Muscle of back (tissue), 11 donors: ENCODE measurements around the gene SPCS1. TPM values are rescaled to one million over a fixed set of nuclear protein-coding genes. Genes with fewer than 3 reads are reported as not detected.
"Not testable (repeated sequence)": the region's sequence is repeated elsewhere in the genome, so short reads cannot be mapped to it uniquely, and the experiment has no call there.

ENCODE experiments used
- DNase-seq, 3 donors: peaks; one replicate each; pipeline versions ENCODE4 v3.0.0 to v3.0.0-alpha.2; 2013
- polyA plus RNA-seq, 10 donors: library from polyadenylated mRNA; unstranded; fragments of 120-200 nt; gene quantifications; one replicate each; pipeline ENCODE4 v1.2.1, GENCODE V29; 2013; ENCODE audit not compliant: insufficient read length in 10 of 10

The SPCS1 gene
- polyA plus RNA-seq, 10 donors, result 76.8 to 100 (median 87.9) TPM

DNA sequence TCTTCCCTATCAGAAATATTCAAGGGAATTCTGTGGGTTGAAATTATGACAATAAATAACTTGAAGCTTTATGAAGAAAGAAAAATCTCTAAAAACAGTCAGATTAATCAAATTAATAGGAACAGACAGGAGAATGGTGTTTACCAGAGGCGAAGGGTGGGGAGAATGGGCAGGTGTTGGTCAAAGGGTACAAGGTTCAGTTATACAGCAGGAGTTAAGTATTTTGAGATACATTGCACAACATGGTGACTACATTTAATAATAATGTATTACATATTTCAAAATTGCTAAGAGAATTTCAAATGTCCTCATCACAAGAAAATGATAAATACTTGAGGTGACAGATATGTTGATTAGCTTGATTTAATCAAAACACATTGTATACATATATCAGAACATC, 18.6 kb downstream of the SPCS1 start:
- no peak for DNase-seq

GRCh38 chr3:52728753-52729152, 22.8 kb downstream of the SPCS1 start:
- not testable (repeated sequence) for DNase-seq

DNA sequence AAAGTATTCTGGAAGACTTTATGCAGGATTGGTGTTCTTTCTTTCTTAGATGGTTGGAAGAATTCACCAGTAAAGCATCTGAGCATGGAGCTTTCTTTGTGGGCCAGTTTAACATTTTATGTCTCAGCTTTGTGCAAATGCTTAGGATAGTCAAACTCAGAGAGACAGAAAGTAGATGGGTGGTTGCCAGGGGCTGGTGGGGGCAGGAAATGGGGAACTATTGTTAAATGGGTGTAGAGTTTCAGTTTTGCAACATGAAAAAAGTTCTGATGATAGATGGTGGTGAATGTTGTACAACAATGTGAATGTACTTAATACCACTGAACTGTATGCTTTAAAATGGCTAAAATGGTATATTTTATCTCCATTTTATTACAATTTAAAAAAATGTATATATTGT, 24.8 kb downstream of the SPCS1 start:
- no peak for DNase-seq

GRCh38 chr3:52731590-52731989, 25.7 kb downstream of the SPCS1 start:
- no peak for DNase-seq

GRCh38 chr3:52733256-52733891, 27.5 kb downstream of the SPCS1 start:
- DNase-seq, result no peak

- DNase-seq, result no peak
Observed at GRCh38 chr3:52739730-52740129, 33.8 kb downstream of the SPCS1 start.

DNA sequence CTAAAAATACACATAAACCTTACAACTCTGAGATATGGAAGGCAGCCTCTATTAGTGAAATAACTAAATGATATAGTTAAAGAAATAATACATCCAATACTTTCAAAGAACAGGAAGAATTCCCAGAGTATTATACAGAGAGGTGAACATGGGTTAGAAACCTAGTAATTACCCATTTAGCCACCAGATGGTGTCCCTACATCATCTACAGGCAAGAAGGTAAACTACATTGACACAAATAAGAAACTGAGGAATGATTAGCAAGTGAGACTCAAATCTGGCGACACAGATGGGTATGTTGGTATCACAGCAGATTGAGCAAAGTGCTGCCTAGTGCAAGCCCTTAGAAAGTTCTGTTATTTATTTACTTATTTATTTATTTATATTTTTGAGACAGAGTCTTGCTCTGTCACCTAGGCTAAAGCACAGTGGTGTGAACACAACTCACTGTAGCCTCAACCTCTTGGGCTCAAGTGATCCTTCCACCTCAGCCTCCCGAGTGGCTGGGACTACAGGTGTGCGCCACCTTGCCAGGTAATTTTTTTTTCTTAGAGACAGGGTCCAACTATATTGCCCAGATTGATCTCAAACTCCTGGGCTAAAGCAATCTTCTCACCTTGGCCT, 36.6 kb downstream of the SPCS1 start:
- peak; percentile 13 to 48 (median 33) for DNase-seq

DNA sequence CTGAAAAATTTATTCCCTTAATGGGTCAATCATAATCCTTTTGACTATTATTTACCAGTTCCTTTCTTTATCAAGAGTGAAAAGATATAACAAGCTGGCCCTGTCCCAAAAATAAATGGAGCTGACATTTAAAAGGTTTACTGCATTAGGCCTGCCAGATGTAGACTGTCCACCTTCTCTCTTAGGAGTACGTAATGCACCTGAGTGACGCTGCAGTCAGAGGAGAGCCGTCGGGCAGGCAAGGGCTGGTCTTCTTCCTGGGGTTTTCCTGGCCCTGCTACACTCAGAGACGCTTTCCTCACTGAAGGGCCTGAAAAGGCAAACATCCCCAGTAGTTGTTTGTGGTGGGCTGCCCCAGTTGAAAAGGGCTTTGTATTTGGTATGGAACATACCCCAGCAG, 37.2 kb downstream of the SPCS1 start:
- no peak for DNase-seq

DNA sequence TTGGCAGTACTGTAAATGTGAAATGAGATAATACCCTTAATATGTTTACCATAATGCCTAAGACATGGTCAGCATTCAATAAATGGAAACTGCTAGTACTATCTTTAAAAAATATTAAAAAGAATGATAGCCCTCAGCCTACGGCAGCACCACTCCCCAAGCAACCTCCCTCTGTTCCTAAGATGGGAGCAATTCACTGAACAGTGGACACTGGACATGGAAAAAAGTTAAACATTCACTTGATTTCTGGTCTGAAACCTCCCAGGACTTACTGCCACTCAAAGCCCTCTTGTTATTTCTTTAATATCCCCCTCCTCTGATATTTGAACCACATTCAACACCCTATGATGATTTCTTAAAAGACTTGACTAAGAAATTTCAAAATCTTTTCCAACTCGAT, 37.8 kb downstream of the SPCS1 start:
- DNase-seq, result no peak

- DNase-seq, result no peak
Observed at GRCh38 chr3:52752045-52752660, 46.2 kb downstream of the SPCS1 start.

DNA sequence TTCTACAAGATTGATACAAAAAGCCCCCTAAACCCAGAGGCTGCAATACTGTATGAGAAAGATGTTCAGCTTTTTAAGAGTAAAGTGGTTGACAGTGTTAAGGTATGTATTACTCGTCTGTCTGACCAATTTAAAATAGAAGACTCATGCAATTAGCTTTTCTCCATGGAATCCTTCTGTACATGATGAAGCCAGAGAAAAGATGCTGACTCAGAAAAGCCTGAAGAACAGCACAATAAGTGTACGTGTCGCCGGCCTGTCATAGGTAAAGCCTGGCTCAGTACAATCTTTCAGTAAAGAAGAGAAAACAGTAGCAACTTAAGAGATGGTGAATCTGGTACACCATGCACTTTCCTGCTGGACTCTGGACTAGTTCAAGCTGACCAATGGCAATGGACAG, 48.5 kb downstream of the SPCS1 start:
- no peak for DNase-seq

DNA sequence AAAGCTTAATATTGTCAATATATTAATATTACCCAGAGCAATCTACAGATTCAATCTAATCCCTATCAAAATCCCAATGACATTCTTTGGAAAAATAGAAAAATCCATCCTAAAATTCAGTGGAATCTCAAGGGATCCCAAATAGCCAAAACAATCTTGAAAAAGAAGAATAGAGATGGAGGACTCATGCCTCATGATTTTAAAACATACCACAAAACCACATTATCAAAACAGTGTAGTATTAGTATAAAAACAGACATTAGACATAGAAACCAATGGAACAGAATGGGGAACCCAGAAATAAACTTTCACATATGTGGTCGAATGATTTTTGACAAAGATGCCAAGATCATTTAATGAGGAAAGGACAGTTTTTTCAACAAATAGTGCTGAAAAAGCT, 50.2 kb downstream of the SPCS1 start:
- DNase-seq, result no peak

Other genes starting within 250 kb of the SPCS1 start
- gene STAB1, start 210.8 kb upstream of the SPCS1 start, polyA plus RNA-seq, result 10 to 100 TPM; 29.3 to 65.0 (median 46.0) TPM
- gene NT5DC2, start 172.2 kb upstream of the SPCS1 start, polyA plus RNA-seq, result 100 to 1,000 TPM in 2 of 10 donors, 10 to 100 TPM in 8; 68.1 to 146 (median 93.2) TPM
- gene UQCC5, start 169.5 kb upstream of the SPCS1 start, polyA plus RNA-seq, result 10 to 100 TPM in 6 of 10 donors, 1 to 10 TPM in 4; 7.1 to 18.7 (median 12.6) TPM
- 10 to 100 TPM; 38.1 to 62.2 (median 46.3) TPM for gene PBRM1, start 20.2 kb upstream of the SPCS1 start, polyA plus RNA-seq
- gene GNL3, start 20.1 kb upstream of the SPCS1 start, polyA plus RNA-seq, result 100 to 1,000 TPM in 1 of 10 donors, 10 to 100 TPM in 9; 79.4 to 101 (median 86.5) TPM
- 100 to 1,000 TPM in 1 of 10 donors, 10 to 100 TPM in 9; 72.0 to 105 (median 84.0) TPM for gene GLT8D1, start 315 bp upstream of the SPCS1 start, polyA plus RNA-seq
- gene NEK4, start 64.8 kb downstream of the SPCS1 start, polyA plus RNA-seq, result 10 to 100 TPM in 8 of 10 donors, 1 to 10 TPM in 2; 8.6 to 13.6 (median 11.0) TPM
- gene ITIH1, start 71.5 kb downstream of the SPCS1 start, polyA plus RNA-seq, result under 1 TPM in 3 of 10 donors, not detected in 7; 0.19 to 0.92 (median 0.33) TPM
- 1 to 10 TPM in 8 of 10 donors, under 1 TPM in 2; 0.59 to 2.4 (median 1.4) TPM for gene ITIH3, start 88.7 kb downstream of the SPCS1 start, polyA plus RNA-seq
- 10 to 100 TPM in 8 of 10 donors, 1 to 10 TPM in 2; 8.0 to 35.5 (median 19.9) TPM for gene ITIH4, start 124.6 kb downstream of the SPCS1 start, polyA plus RNA-seq
- gene MUSTN1, start 128.9 kb downstream of the SPCS1 start, polyA plus RNA-seq, result 100 to 1,000 TPM in 7 of 10 donors, 10 to 100 TPM in 3; 86.2 to 170 (median 110) TPM
- 10 to 100 TPM in 1 of 10 donors, 1 to 10 TPM in 9; 6.8 to 11.3 (median 8.2) TPM for gene STIMATE, start 191.4 kb downstream of the SPCS1 start, polyA plus RNA-seq